ENCODE data around the gene ENTR1. TPM values are rescaled to one million over a fixed set of nuclear protein-coding genes. Genes with fewer than 3 reads are reported as not detected.

ENTR1 gene
- total and polyA plus RNA-seq, 2 of the 13 experiments (the other 11 are each of a cell fraction or from before 2014, with no cell fraction given) = 70.1 to 76.4 TPM

DNA sequence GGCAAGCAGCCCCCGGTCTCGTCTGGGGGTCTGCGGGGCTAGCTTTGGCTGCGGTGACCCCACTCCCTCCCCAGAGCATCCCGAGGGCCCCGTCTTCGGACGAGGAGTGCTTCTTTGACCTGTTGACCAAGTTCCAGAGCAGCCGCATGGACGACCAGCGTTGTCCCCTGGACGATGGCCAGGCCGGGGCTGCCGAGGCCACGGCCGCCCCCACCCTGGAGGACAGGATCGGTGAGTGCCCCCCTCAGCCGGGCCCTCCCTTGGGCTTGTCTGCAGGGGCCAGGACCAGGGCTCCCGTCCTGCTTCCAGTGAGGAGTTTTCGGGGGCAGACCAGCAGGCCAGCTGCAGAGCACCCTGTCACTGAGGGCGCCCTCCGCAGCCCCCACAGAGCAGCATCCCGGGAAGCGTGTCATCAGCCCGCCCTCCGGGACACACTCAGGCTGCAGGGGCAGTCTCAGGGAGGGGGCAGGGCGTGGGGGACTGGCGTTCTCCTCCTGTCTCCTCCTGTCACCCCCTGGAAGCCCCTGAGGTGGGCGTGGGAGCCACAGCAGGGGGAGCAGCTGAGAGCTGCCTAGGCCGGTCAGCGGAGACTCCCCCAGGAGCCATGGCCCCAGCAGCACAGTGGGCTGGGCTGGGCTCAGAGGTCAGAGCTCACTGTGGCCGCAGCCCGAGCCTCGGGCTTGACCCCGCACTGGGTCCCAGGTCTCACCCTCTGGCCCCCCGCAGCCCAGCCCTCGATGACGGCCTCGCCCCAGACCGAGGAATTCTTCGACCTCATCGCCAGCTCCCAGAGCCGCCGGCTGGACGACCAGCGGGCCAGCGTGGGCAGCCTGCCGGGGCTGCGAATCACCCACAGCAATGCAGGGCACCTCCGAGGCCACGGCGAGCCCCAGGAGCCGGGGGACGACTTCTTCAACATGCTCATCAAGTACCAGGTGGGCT, 54.5 kb downstream of the ENTR1 start (continued):
- TF ChIP-seq, protein P1, sequence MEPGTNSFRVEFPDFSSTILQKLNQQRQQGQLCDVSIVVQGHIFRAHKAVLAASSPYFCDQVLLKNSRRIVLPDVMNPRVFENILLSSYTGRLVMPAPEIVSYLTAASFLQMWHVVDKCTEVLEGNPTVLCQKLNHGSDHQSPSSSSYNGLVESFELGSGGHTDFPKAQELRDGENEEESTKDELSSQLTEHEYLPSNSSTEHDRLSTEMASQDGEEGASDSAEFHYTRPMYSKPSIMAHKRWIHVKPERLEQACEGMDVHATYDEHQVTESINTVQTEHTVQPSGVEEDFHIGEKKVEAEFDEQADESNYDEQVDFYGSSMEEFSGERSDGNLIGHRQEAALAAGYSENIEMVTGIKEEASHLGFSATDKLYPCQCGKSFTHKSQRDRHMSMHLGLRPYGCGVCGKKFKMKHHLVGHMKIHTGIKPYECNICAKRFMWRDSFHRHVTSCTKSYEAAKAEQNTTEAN (CRISPR knock-in tag; conservative IDR thresholded peaks at IDR 0.05) = no peak
- TF ChIP-seq RXRA (CRISPR knock-in tag; IDR thresholded peaks at IDR 0.05) (0 out of 2 replicates have a peak, but pooled peaks have one; percentile 56), MEIS2 (CRISPR knock-in tag; IDR thresholded peaks at IDR 0.05) (no peak), PRDM10 (CRISPR knock-in tag; IDR thresholded peaks at IDR 0.05; ENCODE audit: low read depth) (no peak), NCOA1 (CRISPR knock-in tag; IDR thresholded peaks at IDR 0.05) (no peak), HNRNPL (IDR thresholded peaks at IDR 0.05; ENCODE audit: low read depth, low read length) (peak; percentile 60; the same call in 1 of the 2 replicates), ZNF496 (CRISPR knock-in tag; IDR thresholded peaks at IDR 0.05; ENCODE audit: insufficient replicate concordance) (no peak), KMT2A (CRISPR knock-in tag; IDR thresholded peaks at IDR 0.05) (no peak), GLMP (CRISPR knock-in tag; IDR thresholded peaks at IDR 0.05; ENCODE audit: borderline replicate concordance) (no peak), RARG (CRISPR knock-in tag; IDR thresholded peaks at IDR 0.05; ENCODE audit: low read depth) (no peak), ZIK1 (CRISPR knock-in tag; IDR thresholded peaks at IDR 0.05; ENCODE audit: borderline replicate concordance, low read depth) (no peak), SPEN (CRISPR knock-in tag; IDR thresholded peaks at IDR 0.05; ENCODE audit: low read depth) (no peak; the same call in 1 of the 2 replicates), ZNF10 (CRISPR knock-in tag; IDR thresholded peaks at IDR 0.05; ENCODE audit: borderline replicate concordance, low read depth) (no peak), FOXA1 (IDR thresholded peaks at IDR 0.05) (no peak), FOXA1 (CRISPR knock-in tag; IDR thresholded peaks at IDR 0.05) (no peak)
- TF ChIP-seq, protein P2, sequence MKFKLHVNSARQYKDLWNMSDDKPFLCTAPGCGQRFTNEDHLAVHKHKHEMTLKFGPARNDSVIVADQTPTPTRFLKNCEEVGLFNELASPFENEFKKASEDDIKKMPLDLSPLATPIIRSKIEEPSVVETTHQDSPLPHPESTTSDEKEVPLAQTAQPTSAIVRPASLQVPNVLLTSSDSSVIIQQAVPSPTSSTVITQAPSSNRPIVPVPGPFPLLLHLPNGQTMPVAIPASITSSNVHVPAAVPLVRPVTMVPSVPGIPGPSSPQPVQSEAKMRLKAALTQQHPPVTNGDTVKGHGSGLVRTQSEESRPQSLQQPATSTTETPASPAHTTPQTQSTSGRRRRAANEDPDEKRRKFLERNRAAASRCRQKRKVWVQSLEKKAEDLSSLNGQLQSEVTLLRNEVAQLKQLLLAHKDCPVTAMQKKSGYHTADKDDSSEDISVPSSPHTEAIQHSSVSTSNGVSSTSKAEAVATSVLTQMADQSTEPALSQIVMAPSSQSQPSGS (CRISPR knock-in tag; IDR thresholded peaks at IDR 0.05) = no peak
- TF ChIP-seq, protein P3, sequence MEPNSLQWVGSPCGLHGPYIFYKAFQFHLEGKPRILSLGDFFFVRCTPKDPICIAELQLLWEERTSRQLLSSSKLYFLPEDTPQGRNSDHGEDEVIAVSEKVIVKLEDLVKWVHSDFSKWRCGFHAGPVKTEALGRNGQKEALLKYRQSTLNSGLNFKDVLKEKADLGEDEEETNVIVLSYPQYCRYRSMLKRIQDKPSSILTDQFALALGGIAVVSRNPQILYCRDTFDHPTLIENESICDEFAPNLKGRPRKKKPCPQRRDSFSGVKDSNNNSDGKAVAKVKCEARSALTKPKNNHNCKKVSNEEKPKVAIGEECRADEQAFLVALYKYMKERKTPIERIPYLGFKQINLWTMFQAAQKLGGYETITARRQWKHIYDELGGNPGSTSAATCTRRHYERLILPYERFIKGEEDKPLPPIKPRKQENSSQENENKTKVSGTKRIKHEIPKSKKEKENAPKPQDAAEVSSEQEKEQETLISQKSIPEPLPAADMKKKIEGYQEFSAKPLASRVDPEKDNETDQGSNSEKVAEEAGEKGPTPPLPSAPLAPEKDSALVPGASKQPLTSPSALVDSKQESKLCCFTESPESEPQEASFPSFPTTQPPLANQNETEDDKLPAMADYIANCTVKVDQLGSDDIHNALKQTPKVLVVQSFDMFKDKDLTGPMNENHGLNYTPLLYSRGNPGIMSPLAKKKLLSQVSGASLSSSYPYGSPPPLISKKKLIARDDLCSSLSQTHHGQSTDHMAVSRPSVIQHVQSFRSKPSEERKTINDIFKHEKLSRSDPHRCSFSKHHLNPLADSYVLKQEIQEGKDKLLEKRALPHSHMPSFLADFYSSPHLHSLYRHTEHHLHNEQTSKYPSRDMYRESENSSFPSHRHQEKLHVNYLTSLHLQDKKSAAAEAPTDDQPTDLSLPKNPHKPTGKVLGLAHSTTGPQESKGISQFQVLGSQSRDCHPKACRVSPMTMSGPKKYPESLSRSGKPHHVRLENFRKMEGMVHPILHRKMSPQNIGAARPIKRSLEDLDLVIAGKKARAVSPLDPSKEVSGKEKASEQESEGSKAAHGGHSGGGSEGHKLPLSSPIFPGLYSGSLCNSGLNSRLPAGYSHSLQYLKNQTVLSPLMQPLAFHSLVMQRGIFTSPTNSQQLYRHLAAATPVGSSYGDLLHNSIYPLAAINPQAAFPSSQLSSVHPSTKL (CRISPR knock-in tag; IDR thresholded peaks at IDR 0.05) = no peak

All from HepG2 (cell line).